ENCODE measurements around the gene DNM3.

DNA sequence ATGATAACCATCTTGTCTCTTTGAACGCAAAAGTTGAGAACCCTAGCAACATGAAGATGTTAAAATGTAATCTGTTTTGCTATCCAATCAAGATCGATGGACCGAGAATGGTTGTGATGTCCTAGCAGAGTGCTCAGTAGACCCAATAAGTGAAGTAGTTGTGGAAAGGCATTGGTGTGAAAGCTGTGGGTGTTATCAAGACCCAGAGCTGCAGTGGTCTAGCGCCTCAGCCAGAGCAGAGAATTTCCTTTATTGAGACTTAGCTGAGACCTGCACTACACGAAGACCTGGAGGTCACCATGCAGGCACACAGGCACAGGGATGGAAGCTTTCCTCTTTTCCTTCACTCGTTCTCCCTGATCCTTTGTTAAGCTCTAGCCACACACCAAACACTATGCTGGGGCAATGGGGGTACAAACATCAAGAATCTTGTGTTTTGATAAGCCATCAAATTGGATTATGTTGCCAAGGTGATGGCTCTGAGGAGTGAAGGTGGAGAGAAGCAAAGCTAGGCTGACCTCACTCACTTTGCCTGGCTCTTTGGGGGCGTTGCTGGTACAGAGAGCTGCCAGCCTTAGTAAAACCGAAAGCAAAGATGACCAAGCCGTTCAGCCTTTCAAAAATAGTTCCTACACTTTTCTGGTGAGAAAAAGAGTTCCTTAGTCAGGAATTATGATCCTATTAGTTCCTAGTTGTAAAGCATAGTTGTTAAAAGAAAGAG is 35.7 kb upstream of the DNM3 start:
- TF ChIP-seq CTCF (IDR thresholded peaks at IDR 0.05), result no peak
- TF ChIP-seq EZH2 (IDR thresholded peaks at IDR 0.05), result no peak

Data from neural progenitor cell (in vitro differentiated cells).